ENCODE results near the gene RPL37.
"Not testable (repeated sequence)": the region's sequence is repeated elsewhere in the genome, so short reads cannot be mapped to it uniquely, and the experiment has no call there.

The RPL37 gene

GRCh38 chr5:40794877-40795276 is 40.1 kb downstream of the RPL37 start:
- not testable (repeated sequence) for H3K4me2 ChIP-seq (ENCODE audit: insufficient read depth, low read length, poor library complexity, severe bottlenecking); H3K27me3 ChIP-seq (ENCODE audit: control insufficient read depth in 3 of 3, insufficient read depth in 3 of 3, low read depth in 1 of 3, low read length in 3 of 3); H3K18ac ChIP-seq (ENCODE audit: low read length); H4K91ac ChIP-seq (ENCODE audit: low read depth, low read length, poor library complexity); H4K8ac ChIP-seq (ENCODE audit: low read depth, low read length); H3K9ac ChIP-seq (ENCODE audit: low read depth, low read length, poor library complexity); H2BK5ac ChIP-seq (ENCODE audit: low read length); H2BK120ac ChIP-seq (ENCODE audit: low read depth, low read length); H3K4me1 ChIP-seq (ENCODE audit: control insufficient read depth in 2 of 2, insufficient read depth in 1 of 2, low read depth in 1 of 2, low read length in 2 of 2); DNase-seq (ENCODE audit: low spot score); H3K79me1 ChIP-seq (ENCODE audit: low read depth, low read length); H2AFZ ChIP-seq (ENCODE audit: low read length); H2AK5ac ChIP-seq (ENCODE audit: low read depth, low read length); H3K23ac ChIP-seq (ENCODE audit: low read depth, low read length, poor library complexity); H2BK12ac ChIP-seq (ENCODE audit: low read length); H2BK15ac ChIP-seq (ENCODE audit: low read length); H3K9me3 ChIP-seq (replicated peaks in 1 of 2; ENCODE audit: control insufficient read depth in 2 of 2, insufficient read depth in 1 of 2, low read depth in 1 of 2, low read length in 2 of 2); H3K4ac ChIP-seq (ENCODE audit: low read length); H3K27ac ChIP-seq (replicated peaks; ENCODE audit: low read length); H3K14ac ChIP-seq (ENCODE audit: low read length); H3K4me3 ChIP-seq (ENCODE audit: low read length in 2 of 2)
- no CpG with 5 or more reads among the region's 3 CpGs for WGBS, 2 donors (ENCODE audit: extremely low coverage in 2 of 2, insufficient read length in 2 of 2, insufficient replicate concordance in 1 of 2)
- H3K36me3 ChIP-seq (replicated peaks in 1 of 2; ENCODE audit: control insufficient read depth in 2 of 2, insufficient read depth in 2 of 2, low read length in 2 of 2) = peaks cover 0 to 14% of the 10 kb centered on the region in 2 donors

- H4K8ac ChIP-seq (ENCODE audit: low read depth, low read length); H2BK120ac ChIP-seq (ENCODE audit: low read depth, low read length); H3K27me3 ChIP-seq (ENCODE audit: control insufficient read depth in 3 of 3, insufficient read depth in 3 of 3, low read depth in 1 of 3, low read length in 3 of 3); H2BK12ac ChIP-seq (ENCODE audit: low read length); H3K18ac ChIP-seq (ENCODE audit: low read length); H2AFZ ChIP-seq (ENCODE audit: low read length); H3K23ac ChIP-seq (ENCODE audit: low read depth, low read length, poor library complexity); H2AK5ac ChIP-seq (ENCODE audit: low read depth, low read length); H3K14ac ChIP-seq (ENCODE audit: low read length); H3K4me2 ChIP-seq (ENCODE audit: insufficient read depth, low read length, poor library complexity, severe bottlenecking); H4K91ac ChIP-seq (ENCODE audit: low read depth, low read length, poor library complexity); H2BK5ac ChIP-seq (ENCODE audit: low read length); H3K4me1 ChIP-seq (ENCODE audit: control insufficient read depth in 2 of 2, insufficient read depth in 1 of 2, low read depth in 1 of 2, low read length in 2 of 2); H3K4me3 ChIP-seq (ENCODE audit: low read length in 2 of 2); H3K27ac ChIP-seq (replicated peaks; ENCODE audit: low read length); H3K79me1 ChIP-seq (ENCODE audit: low read depth, low read length); DNase-seq (ENCODE audit: low spot score); H3K9ac ChIP-seq (ENCODE audit: low read depth, low read length, poor library complexity); H3K9me3 ChIP-seq (replicated peaks in 1 of 2; ENCODE audit: control insufficient read depth in 2 of 2, insufficient read depth in 1 of 2, low read depth in 1 of 2, low read length in 2 of 2); H2BK15ac ChIP-seq (ENCODE audit: low read length); H3K4ac ChIP-seq (ENCODE audit: low read length): not testable (repeated sequence)
- H3K36me3 ChIP-seq (replicated peaks in 1 of 2; ENCODE audit: control insufficient read depth in 2 of 2, insufficient read depth in 2 of 2, low read length in 2 of 2) = peaks cover 0 to 17% of the 10 kb centered on the region in 2 donors
Observed at GRCh38 chr5:40794340-40794739, 40.7 kb downstream of the RPL37 start.

GRCh38 chr5:40792691-40793090 is 42.3 kb downstream of the RPL37 start:
- not testable (repeated sequence) for H3K4me3 ChIP-seq (ENCODE audit: low read length in 2 of 2); H3K27me3 ChIP-seq (ENCODE audit: control insufficient read depth in 3 of 3, insufficient read depth in 3 of 3, low read depth in 1 of 3, low read length in 3 of 3); H3K23ac ChIP-seq (ENCODE audit: low read depth, low read length, poor library complexity); H2AFZ ChIP-seq (ENCODE audit: low read length); H3K9ac ChIP-seq (ENCODE audit: low read depth, low read length, poor library complexity); H3K4ac ChIP-seq (ENCODE audit: low read length); H4K91ac ChIP-seq (ENCODE audit: low read depth, low read length, poor library complexity); H3K18ac ChIP-seq (ENCODE audit: low read length); H2BK120ac ChIP-seq (ENCODE audit: low read depth, low read length); H2BK12ac ChIP-seq (ENCODE audit: low read length); H2AK5ac ChIP-seq (ENCODE audit: low read depth, low read length); H2BK15ac ChIP-seq (ENCODE audit: low read length); DNase-seq (ENCODE audit: low spot score); H3K4me2 ChIP-seq (ENCODE audit: insufficient read depth, low read length, poor library complexity, severe bottlenecking); H3K27ac ChIP-seq (replicated peaks; ENCODE audit: low read length); H2BK5ac ChIP-seq (ENCODE audit: low read length); H3K4me1 ChIP-seq (ENCODE audit: control insufficient read depth in 2 of 2, insufficient read depth in 1 of 2, low read depth in 1 of 2, low read length in 2 of 2); H4K8ac ChIP-seq (ENCODE audit: low read depth, low read length); H3K14ac ChIP-seq (ENCODE audit: low read length)
- peaks cover 11% of the 10 kb centered on the region for H3K79me1 ChIP-seq (ENCODE audit: low read depth, low read length)
- WGBS, 2 donors (ENCODE audit: extremely low coverage in 2 of 2, insufficient read length in 2 of 2, insufficient replicate concordance in 1 of 2) = no CpG with 5 or more reads among the region's 10 CpGs
- peaks cover 0 to 21% of the 10 kb centered on the region in 2 donors for H3K36me3 ChIP-seq (replicated peaks in 1 of 2; ENCODE audit: control insufficient read depth in 2 of 2, insufficient read depth in 2 of 2, low read length in 2 of 2)
- H3K9me3 ChIP-seq (replicated peaks in 1 of 2; ENCODE audit: control insufficient read depth in 2 of 2, insufficient read depth in 1 of 2, low read depth in 1 of 2, low read length in 2 of 2) = peaks cover 0 to 12% of the 10 kb centered on the region in 2 donors

GRCh38 chr5:40791715-40792139 is 43.3 kb downstream of the RPL37 start:
- Histone ChIP-seq H3K27me3 (ENCODE audit: control insufficient read depth in 3 of 3, insufficient read depth in 3 of 3, low read depth in 1 of 3, low read length in 3 of 3) (no peaks in the 10 kb centered on the region), H3K23ac (ENCODE audit: low read depth, low read length, poor library complexity) (no peak overlapping the region)
- no CpG with 5 or more reads among the region's 3 CpGs for WGBS, 2 donors (ENCODE audit: extremely low coverage in 2 of 2, insufficient read length in 2 of 2, insufficient replicate concordance in 1 of 2)

More at GRCh38 chr5:40791715-40792139, 43.3 kb downstream of the RPL37 start:
- Histone ChIP-seq H3K9ac (ENCODE audit: low read depth, low read length, poor library complexity) (no peak overlapping the region), H3K14ac (ENCODE audit: low read length) (no peak overlapping the region), H3K4me2 (ENCODE audit: insufficient read depth, low read length, poor library complexity, severe bottlenecking) (no peak overlapping the region), H2AFZ (ENCODE audit: low read length) (no peak overlapping the region), H3K9me3 (replicated peaks in 1 of 2; ENCODE audit: control insufficient read depth in 2 of 2, insufficient read depth in 1 of 2, low read depth in 1 of 2, low read length in 2 of 2) (peaks cover 0 to 17% of the 10 kb centered on the region in 2 donors), H3K27ac (replicated peaks; ENCODE audit: low read length) (no peak overlapping the region), H3K4me3 (ENCODE audit: low read length in 2 of 2) (no peak overlapping the region), H2BK120ac (ENCODE audit: low read depth, low read length) (no peak overlapping the region), H3K4me1 (ENCODE audit: control insufficient read depth in 2 of 2, insufficient read depth in 1 of 2, low read depth in 1 of 2, low read length in 2 of 2) (peaks cover 2% of the 10 kb centered on the region in 2 donors), H4K8ac (ENCODE audit: low read depth, low read length) (no peak overlapping the region), H4K91ac (ENCODE audit: low read depth, low read length, poor library complexity) (no peak overlapping the region), H3K36me3 (replicated peaks in 1 of 2; ENCODE audit: control insufficient read depth in 2 of 2, insufficient read depth in 2 of 2, low read length in 2 of 2) (peaks cover 0 to 21% of the 10 kb centered on the region in 2 donors), H3K79me1 (ENCODE audit: low read depth, low read length) (peaks cover 8% of the 10 kb centered on the region), H2BK12ac (ENCODE audit: low read length) (no peak overlapping the region), H2BK5ac (ENCODE audit: low read length) (no peak overlapping the region), H3K18ac (ENCODE audit: low read length) (no peak overlapping the region), H2BK15ac (ENCODE audit: low read length) (no peak overlapping the region), H2AK5ac (ENCODE audit: low read depth, low read length) (no peak overlapping the region), H3K4ac (ENCODE audit: low read length) (no peak overlapping the region)
- DNase-seq (ENCODE audit: low spot score) = no peak
